Esophagus muscularis mucosa (tissue), 4 donors: Measurements from ENCODE around the gene MMP21. TPM values are rescaled to one million over a fixed set of nuclear protein-coding genes. Genes with fewer than 3 reads are reported as not detected.

Experiments
- DNase-seq: peaks from one replicate; pipeline ENCODE4 v3.0.0-alpha.2; 2017; ENCODE audit errors: extremely low spot score
- H3K27ac ChIP-seq, 4 donors: fragments of 200-600 bp; sonication (generic); replicated peaks in 1 of 4; 1 replicate in 3 of 4; 2 replicates in 1 of 4; pipeline ENCODE4 v1.5.1; 2016 to 2019; ENCODE audit warnings: mild to moderate bottlenecking in 1 of 4
- H3K27me3 ChIP-seq, 4 donors: fragments of 200-600 bp; sonication (generic); one replicate each; pipeline versions ENCODE4 v1.5.1 to v1.6.0; 2016 to 2019
- H3K36me3 ChIP-seq, 4 donors: fragments of 200-600 bp; sonication (generic); one replicate each; pipeline ENCODE4 v1.5.1; 2016 to 2019
- H3K4me1 ChIP-seq, 4 donors: fragments of 200-600 bp; sonication (generic); one replicate each; pipeline ENCODE4 v1.5.1; 2016 to 2019
- H3K4me3 ChIP-seq, 4 donors: fragments of 200-600 bp; sonication (generic); 1 replicate in 2 of 4; 2 replicates in 2 of 4; pipeline ENCODE4 v1.5.1; 2016 to 2019; ENCODE audit warnings: mild to moderate bottlenecking in 4 of 4, moderate library complexity in 1 of 4
- H3K9me3 ChIP-seq, 4 donors: fragments of 200-600 bp; sonication (generic); 1 replicate in 3 of 4; 2 replicates in 1 of 4; pipeline ENCODE4 v1.5.1; 2016 to 2019
- EP300 ChIP-seq: sonication (generic); formaldehyde crosslinking; IDR thresholded peaks from one replicate; pipeline ENCODE4 v1.6.1; 2017; ENCODE audit warnings: antibody characterized with exemption
- POLR2A ChIP-seq: fragments of 450-650 bp; IDR thresholded peaks from one replicate; pipeline ENCODE4 v1.6.1; 2017; ENCODE audit warnings: antibody characterized with exemption, moderate library complexity, mild to moderate bottlenecking, low read depth
- POLR2AphosphoS5 ChIP-seq, 2 donors: sonication (generic); formaldehyde crosslinking; IDR thresholded peaks; one replicate each; pipeline ENCODE4 v1.6.1; 2017; ENCODE audit warnings: antibody characterized with exemption in 2 of 2
- WGBS: methylation state at CpG from one replicate; pipeline ENCODE4 v1.1.5; 2018; 5-methylcytosine and 5-hydroxymethylcytosine counted together
- intact Hi-C: fragments of 100-400 bp; cut with DNase I; formaldehyde crosslinking; loops from one replicate; pipeline ENCODE4 v1.15.1; 2023
- total RNA-seq, 4 donors: library from RNA; depleted of rRNA; stranded (reverse); fragments of >200 nt; gene quantifications; one replicate each; pipeline versions ENCODE4 v1.1.0 to v1.2.1, GENCODE V29; 2016
- TF ChIP-seq, protein P1 (sequence below), 3 experiments: fragments of 200-600 bp in 2 of 3; fragments of 450-650 bp in 1 of 3; sonication (generic) in 2 of 3; IDR thresholded peaks; one replicate each; pipeline ENCODE4 v1.5.1; 2017 to 2019; ENCODE audit warnings: antibody characterized with exemption in 3 of 3, mild to moderate bottlenecking in 2 of 3, moderate library complexity in 1 of 3

The MMP21 gene
- total RNA-seq, 4 donors from 2014 or later = not detected

DNA sequence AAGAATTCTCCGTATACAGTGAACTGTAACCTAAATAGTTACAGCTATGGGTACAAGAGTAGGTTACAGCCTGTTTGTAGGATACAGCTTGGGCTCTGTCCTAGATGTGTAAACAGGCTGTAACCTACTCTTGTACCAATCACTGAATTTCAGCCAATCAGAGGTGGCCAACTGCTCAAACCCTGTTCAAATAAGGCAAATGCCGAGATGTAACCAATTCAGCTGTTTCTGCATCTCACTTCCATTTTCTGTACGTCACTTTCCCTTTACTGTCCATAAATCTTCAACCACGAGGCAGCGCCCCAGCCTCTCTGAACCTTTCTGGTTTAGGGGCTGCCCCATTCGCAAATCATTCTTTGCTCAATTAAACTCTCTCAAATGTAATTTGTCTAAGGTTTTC, 8.3 kb upstream of the MMP21 start:
- no peak overlapping the region for H3K4me3 ChIP-seq
- 88% methylated on average over 6 of the region's 6 CpGs for WGBS
- no peaks in the 10 kb centered on the region for H3K4me1 ChIP-seq
- DNase-seq = no peak
- H3K9me3 ChIP-seq = no peaks in the 10 kb centered on the region
- no peaks in the 10 kb centered on the region for H3K27me3 ChIP-seq
- TF ChIP-seq POLR2A = no peak
- no peak for TF ChIP-seq POLR2AphosphoS5 (IDR thresholded peaks at IDR 0.05)
- no peak for TF ChIP-seq EP300
- TF ChIP-seq, protein P1, sequence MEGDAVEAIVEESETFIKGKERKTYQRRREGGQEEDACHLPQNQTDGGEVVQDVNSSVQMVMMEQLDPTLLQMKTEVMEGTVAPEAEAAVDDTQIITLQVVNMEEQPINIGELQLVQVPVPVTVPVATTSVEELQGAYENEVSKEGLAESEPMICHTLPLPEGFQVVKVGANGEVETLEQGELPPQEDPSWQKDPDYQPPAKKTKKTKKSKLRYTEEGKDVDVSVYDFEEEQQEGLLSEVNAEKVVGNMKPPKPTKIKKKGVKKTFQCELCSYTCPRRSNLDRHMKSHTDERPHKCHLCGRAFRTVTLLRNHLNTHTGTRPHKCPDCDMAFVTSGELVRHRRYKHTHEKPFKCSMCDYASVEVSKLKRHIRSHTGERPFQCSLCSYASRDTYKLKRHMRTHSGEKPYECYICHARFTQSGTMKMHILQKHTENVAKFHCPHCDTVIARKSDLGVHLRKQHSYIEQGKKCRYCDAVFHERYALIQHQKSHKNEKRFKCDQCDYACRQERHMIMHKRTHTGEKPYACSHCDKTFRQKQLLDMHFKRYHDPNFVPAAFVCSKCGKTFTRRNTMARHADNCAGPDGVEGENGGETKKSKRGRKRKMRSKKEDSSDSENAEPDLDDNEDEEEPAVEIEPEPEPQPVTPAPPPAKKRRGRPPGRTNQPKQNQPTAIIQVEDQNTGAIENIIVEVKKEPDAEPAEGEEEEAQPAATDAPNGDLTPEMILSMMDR (IDR thresholded peaks at IDR 0.05) = no peak
- intact Hi-C loops = no loop called here
- H3K36me3 ChIP-seq = peaks cover 9 to 20% (median 15%) of the 10 kb centered on the region in 4 donors
- no peak overlapping the region for H3K27ac ChIP-seq

DNA sequence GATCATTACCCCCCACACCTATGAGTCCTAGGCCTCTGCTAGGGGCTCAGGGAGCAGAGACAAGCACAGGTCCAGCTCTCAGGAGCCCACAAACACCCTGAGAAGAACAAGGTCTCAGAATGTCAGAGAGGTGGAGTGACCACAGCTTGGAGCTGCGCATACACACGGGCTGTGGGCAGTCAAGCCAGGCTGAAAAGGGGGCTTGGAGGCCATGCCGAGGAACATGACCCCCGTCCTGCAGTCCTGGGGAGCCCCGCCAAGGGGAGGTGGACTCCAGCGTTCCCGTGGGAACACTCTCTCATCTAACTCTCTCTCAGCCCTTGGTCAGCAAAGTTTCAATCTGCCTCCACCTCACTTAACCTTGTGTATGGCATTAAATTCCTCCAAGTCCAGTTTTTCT, 7.8 kb upstream of the MMP21 start:
- H3K27me3 ChIP-seq = no peaks in the 10 kb centered on the region
- H3K36me3 ChIP-seq = peaks cover 3 to 14% (median 10%) of the 10 kb centered on the region in 4 donors
- no peak for DNase-seq
- no peaks in the 10 kb centered on the region for H3K4me1 ChIP-seq
- H3K27ac ChIP-seq = no peak overlapping the region
- H3K9me3 ChIP-seq = no peaks in the 10 kb centered on the region
- intact Hi-C loops = no loop called here
- H3K4me3 ChIP-seq = no peak overlapping the region
- TF ChIP-seq, protein P1 (IDR thresholded peaks at IDR 0.05) = no peak
- TF ChIP-seq POLR2A (no peak), POLR2AphosphoS5 (IDR thresholded peaks at IDR 0.05) (no peak), EP300 (no peak)
- WGBS = 88% methylated on average over 3 of the region's 7 CpGs

DNA sequence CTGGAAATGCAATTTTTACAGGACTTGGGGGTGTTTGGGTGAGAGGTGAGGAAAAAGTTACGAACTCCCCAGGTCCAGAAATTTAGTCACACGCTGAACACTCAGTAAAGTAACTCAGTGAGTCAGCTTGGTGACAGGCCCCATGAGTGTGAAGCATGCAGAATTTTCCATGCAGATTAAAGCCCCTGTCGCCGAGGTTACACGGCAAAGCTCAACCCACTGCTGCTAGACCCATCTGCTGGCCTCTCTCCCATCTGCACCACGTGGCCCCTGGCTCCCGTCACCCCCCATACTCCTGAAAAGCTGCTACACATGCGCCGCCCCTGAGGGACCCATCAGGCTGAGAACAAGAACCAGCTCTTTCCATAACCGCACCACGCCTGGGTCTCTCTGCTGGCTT, 7.0 kb upstream of the MMP21 start:
- Histone ChIP-seq H3K4me1 (no peaks in the 10 kb centered on the region), H3K27ac (no peak overlapping the region), H3K4me3 (no peak overlapping the region), H3K27me3 (no peaks in the 10 kb centered on the region), H3K36me3 (peaks cover 0 to 6% (median 2%) of the 10 kb centered on the region in 4 donors), H3K9me3 (no peaks in the 10 kb centered on the region)
- TF ChIP-seq EP300 (no peak), POLR2A (no peak), POLR2AphosphoS5 (IDR thresholded peaks at IDR 0.05) (no peak)
- TF ChIP-seq, protein P1 (IDR thresholded peaks at IDR 0.05) = no peak
- 84% methylated on average over 6 of the region's 11 CpGs for WGBS
- DNase-seq = no peak
- intact Hi-C loops = no loop called here

GRCh38 chr10:125782054-125782453, 6.4 kb upstream of the MMP21 start:
- H3K27me3 ChIP-seq = no peaks in the 10 kb centered on the region
- H3K27ac ChIP-seq = no peak overlapping the region
- TF ChIP-seq, protein P1 (IDR thresholded peaks at IDR 0.05) = no peak
- TF ChIP-seq EP300 = no peak
- no peak for TF ChIP-seq POLR2AphosphoS5 (IDR thresholded peaks at IDR 0.05)
- TF ChIP-seq POLR2A = no peak
- H3K4me1 ChIP-seq = no peaks in the 10 kb centered on the region
- peaks cover 0 to 3% (median under 1%) of the 10 kb centered on the region in 4 donors for H3K36me3 ChIP-seq
- WGBS = 85% methylated on average over 11 of the region's 11 CpGs
- intact Hi-C loops = no loop called here
- no peak for DNase-seq
- H3K9me3 ChIP-seq = no peaks in the 10 kb centered on the region
- H3K4me3 ChIP-seq = no peak overlapping the region

GRCh38 chr10:125781374-125781773, 5.8 kb upstream of the MMP21 start:
- no peak overlapping the region for H3K27ac ChIP-seq
- no peaks in the 10 kb centered on the region for H3K4me1 ChIP-seq
- H3K36me3 ChIP-seq = no peaks in the 10 kb centered on the region
- no peak for DNase-seq
- intact Hi-C loops = no loop called here
- H3K4me3 ChIP-seq = no peak overlapping the region
- no peaks in the 10 kb centered on the region for H3K9me3 ChIP-seq
- 93% methylated on average over 8 of the region's 8 CpGs for WGBS
- no peaks in the 10 kb centered on the region for H3K27me3 ChIP-seq
- TF ChIP-seq POLR2A (no peak), EP300 (no peak), POLR2AphosphoS5 (IDR thresholded peaks at IDR 0.05) (no peak)
- TF ChIP-seq, protein P1 (IDR thresholded peaks at IDR 0.05) = no peak
